Thyroid gland (tissue), 4 donors: ENCODE measurements around the gene METRNL. TPM values are rescaled to one million over a fixed set of nuclear protein-coding genes. Genes with fewer than 3 reads are reported as not detected.
A peak's percentile ranks its signal among the peaks of the same experiment; 100 is the strongest.
"Not testable (repeated sequence)": the region's sequence is repeated elsewhere in the genome, so short reads cannot be mapped to it uniquely, and the experiment has no call there.

ENCODE experiments used
- DNase-seq, 2 donors: peaks; one replicate each; pipeline ENCODE4 v3.0.0-alpha.2; 2019
- H3K27ac ChIP-seq, 3 donors: fragments of 200-600 bp; sonication (generic); 1 replicate in 2 of 3; 2 replicates in 1 of 3; pipeline ENCODE4 v1.5.1; 2016 to 2019; ENCODE audit warnings: mild to moderate bottlenecking in 1 of 3, moderate library complexity in 1 of 3
- H3K27me3 ChIP-seq: fragments of 200-600 bp; sonication (generic); one replicate; pipeline ENCODE4 v1.5.1; 2019
- H3K36me3 ChIP-seq, 2 donors: fragments of 200-600 bp; sonication (generic); one replicate each; pipeline ENCODE4 v1.5.1; 2016 to 2019
- H3K4me1 ChIP-seq, 2 donors: fragments of 200-600 bp; sonication (generic); one replicate each; pipeline ENCODE4 v1.5.1; 2017 to 2019
- H3K4me3 ChIP-seq, 3 donors: fragments of 200-600 bp; sonication (generic); replicated peaks in 1 of 3; 1 replicate in 2 of 3; 2 replicates in 1 of 3; pipeline ENCODE4 v1.5.1; 2016; ENCODE audit warnings: mild to moderate bottlenecking in 1 of 3
- H3K9me3 ChIP-seq: fragments of 200-600 bp; sonication (generic); one replicate; pipeline ENCODE4 v1.5.1; 2017
- POLR2A ChIP-seq, 2 donors: fragments of 450-650 bp; IDR thresholded peaks; one replicate each; pipeline ENCODE4 v1.6.1; 2017; ENCODE audit warnings: antibody characterized with exemption in 2 of 2, mild to moderate bottlenecking in 2 of 2, moderate library complexity in 1 of 2
- WGBS, 2 donors: methylation state at CpG; one replicate each; pipeline ENCODE4 v1.1.5; 2017; 5-methylcytosine and 5-hydroxymethylcytosine counted together
- intact Hi-C: fragments of 100-400 bp; cut with DNase I; formaldehyde crosslinking; loops from one replicate; pipeline ENCODE4 v1.15.1; 2023
- total RNA-seq, 4 donors: library from RNA; depleted of rRNA; stranded (reverse); fragments of >200 nt; gene quantifications; one replicate each; pipeline ENCODE4 v1.2.3, GENCODE V29; 2016
- TF ChIP-seq, protein P1 (sequence below), 6 experiments: fragments of 200-600 bp in 3 of 6; fragments of 450-650 bp in 3 of 6; sonication (generic) in 3 of 6; IDR thresholded peaks; one replicate each; pipeline ENCODE4 v1.5.1; 2016 to 2019; ENCODE audit warnings: antibody characterized with exemption in 6 of 6, mild to moderate bottlenecking in 2 of 6, inconsistent platforms in 1 of 6, moderate library complexity in 1 of 6

Gene METRNL
- total RNA-seq, 4 donors from 2014 or later: 57.5 to 89.7 (median 73.3) TPM

DNA sequence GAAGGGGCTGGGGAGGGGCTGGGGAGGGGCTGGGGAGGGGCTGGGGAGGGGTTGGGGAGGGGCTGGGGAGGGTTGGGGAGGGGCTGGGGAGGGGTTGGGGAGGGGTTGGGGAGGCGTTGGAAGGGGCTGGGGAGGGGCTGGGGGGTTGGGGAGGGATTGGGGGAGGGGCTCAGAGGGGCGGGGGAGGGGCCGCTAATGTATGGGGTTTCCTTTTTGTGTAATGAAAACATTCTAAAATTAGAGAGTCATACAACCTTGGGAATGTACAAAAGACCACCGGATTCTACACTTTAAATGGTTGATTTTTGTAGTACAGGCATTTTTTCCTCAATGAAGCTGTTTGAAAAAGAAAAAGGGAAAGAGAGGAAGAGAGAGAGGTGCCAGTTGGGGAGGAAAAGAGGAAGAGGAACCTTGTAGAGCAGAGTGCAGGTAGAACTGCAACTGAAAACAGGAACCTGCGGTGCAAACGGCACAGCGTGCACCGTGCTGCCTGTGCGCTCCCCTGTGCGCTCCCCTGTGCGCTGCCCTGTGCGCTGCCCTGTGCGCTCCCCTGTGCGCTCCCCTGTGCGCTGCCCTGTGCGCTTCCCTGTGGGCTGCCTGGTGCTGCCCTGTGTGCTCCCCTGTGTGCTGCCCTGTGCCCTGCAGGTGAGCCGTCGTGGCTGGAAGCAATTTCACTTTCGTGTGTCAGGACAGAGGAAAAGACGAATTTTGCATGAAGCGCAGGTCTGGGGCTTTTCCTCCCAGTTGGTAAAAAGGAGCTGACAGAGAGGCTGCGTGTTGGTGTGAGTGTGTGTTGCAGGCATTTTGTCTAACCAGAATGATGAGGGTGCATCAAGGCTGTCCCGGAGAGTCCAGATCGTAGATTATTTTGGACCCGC, 40.8 kb downstream of the METRNL start:
- TF ChIP-seq, protein P1, sequence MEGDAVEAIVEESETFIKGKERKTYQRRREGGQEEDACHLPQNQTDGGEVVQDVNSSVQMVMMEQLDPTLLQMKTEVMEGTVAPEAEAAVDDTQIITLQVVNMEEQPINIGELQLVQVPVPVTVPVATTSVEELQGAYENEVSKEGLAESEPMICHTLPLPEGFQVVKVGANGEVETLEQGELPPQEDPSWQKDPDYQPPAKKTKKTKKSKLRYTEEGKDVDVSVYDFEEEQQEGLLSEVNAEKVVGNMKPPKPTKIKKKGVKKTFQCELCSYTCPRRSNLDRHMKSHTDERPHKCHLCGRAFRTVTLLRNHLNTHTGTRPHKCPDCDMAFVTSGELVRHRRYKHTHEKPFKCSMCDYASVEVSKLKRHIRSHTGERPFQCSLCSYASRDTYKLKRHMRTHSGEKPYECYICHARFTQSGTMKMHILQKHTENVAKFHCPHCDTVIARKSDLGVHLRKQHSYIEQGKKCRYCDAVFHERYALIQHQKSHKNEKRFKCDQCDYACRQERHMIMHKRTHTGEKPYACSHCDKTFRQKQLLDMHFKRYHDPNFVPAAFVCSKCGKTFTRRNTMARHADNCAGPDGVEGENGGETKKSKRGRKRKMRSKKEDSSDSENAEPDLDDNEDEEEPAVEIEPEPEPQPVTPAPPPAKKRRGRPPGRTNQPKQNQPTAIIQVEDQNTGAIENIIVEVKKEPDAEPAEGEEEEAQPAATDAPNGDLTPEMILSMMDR (IDR thresholded peaks at IDR 0.05): no peak
- no peak for TF ChIP-seq POLR2A (IDR thresholded peaks at IDR 0.05)
- H3K4me3 ChIP-seq: no peak overlapping the region
- no peak overlapping the region for H3K27ac ChIP-seq
- H3K27me3 ChIP-seq: no peaks in the 10 kb centered on the region
- H3K36me3 ChIP-seq: no peaks in the 10 kb centered on the region
- intact Hi-C loops: no loop called here
- no peak for DNase-seq
- H3K9me3 ChIP-seq: no peaks in the 10 kb centered on the region
- 67 to 68% methylated on average over 25 of the region's 25 CpGs for WGBS, 2 donors
- peaks cover 9% of the 10 kb centered on the region in 2 donors for H3K4me1 ChIP-seq

DNA sequence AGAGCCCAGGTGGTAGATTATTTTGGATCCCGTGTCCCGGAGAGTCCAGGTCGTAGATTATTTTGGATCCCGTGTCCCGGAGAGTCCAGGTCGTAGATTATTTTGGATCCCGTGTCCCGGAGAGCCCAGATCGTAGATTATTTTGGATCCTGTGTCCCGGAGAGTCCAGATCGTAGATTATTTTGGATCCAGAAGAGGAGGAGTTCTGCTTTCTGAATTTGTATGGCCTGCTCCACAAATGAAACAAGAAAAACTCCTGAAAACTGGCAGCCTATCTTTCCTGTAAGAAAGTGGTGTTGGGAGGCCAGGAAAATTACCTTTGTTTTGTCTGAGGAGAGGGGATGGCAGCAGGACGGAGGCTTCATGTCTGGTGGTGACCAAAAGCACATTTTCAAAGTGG, 42.1 kb downstream of the METRNL start:
- intact Hi-C loops, H3K36me3 ChIP-seq, H3K27me3 ChIP-seq, H3K9me3 ChIP-seq, H3K4me1 ChIP-seq, DNase-seq, H3K27ac ChIP-seq, H3K4me3 ChIP-seq: not testable (repeated sequence)
- 82 to 87% methylated on average over 12 of the region's 12 CpGs for WGBS, 2 donors

DNA sequence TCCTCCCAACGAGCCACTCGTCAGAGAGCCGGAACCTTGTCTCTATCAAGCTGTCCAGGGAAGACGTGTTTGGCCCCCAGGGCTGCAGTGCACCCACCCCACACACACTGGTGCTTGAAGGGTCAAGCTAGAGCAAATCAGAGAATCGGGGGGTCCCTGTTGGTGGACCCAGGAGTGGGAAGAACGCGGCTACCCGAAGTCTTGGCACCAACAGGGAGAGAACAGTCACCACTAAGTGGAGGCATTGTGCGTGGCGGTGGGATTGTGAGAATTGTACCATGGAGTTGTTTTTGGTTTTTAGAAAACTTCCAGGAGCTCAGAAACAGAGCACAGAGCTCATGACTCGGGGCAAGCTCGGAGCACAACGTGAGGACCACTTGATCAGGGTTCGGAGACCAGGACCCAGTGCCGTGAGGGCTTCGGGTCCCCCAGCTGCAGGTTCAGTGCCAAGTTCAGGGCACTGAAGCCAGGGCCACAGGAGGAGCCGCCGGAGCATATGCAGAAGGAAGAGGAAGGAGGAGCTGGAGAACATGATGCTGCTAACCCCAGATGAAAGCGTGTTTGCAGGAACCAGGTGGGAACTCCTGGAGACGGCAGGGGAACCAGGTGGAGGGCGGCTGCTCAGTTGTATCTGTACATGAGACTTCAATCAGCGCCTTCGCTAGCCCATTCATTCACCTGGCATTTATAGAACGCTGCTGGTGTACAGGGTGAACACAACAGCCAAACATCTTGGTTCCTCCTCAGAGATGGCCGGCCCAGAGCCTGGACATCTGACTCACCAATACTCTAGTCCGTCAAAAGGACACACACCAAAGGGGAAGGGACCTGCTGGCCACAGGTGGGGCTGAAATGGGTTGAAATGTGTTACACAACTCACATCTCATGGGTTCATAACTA, 42.8 kb downstream of the METRNL start:
- 87% methylated on average over 26 of the region's 26 CpGs for WGBS, 2 donors
- Histone ChIP-seq H3K36me3 (no peaks in the 10 kb centered on the region), H3K27ac (no peak overlapping the region), H3K4me3 (no peak overlapping the region), H3K4me1 (peaks cover 9% of the 10 kb centered on the region in 2 donors), H3K27me3 (no peaks in the 10 kb centered on the region), H3K9me3 (no peaks in the 10 kb centered on the region)
- no peak for DNase-seq
- intact Hi-C loops: no loop called here
- TF ChIP-seq, protein P1 (IDR thresholded peaks at IDR 0.05): no peak

DNA sequence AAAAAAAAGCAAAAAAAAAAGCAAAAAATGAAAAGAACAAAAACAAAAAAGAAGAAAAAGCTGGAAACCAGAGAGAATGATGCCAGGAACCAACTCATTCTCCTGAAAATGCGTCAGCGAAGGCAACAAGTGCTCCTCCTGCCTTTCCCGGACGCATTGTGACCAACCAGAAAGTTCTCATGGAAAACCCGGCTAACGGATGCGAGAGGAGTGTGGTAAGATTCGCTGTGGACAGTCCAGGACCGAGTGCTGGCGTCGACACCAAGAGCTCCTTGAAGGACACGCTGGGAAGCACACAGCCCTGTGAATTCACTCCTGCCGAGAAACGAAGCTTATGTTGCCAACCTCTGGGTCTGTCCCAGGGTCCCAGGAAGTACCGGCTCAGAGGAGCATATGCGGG, 43.4 kb downstream of the METRNL start:
- peak; percentile 50 to 55 for DNase-seq
- no peaks in the 10 kb centered on the region for H3K27me3 ChIP-seq
- 57 to 70% methylated on average over 16 of the region's 16 CpGs for WGBS, 2 donors

More for the DNA sequence above, 43.4 kb downstream of the METRNL start:
- Histone ChIP-seq H3K27ac (no peak overlapping the region), H3K36me3 (no peaks in the 10 kb centered on the region), H3K9me3 (no peaks in the 10 kb centered on the region), H3K4me3 (no peak overlapping the region), H3K4me1 (peaks cover 9% of the 10 kb centered on the region in 2 donors)
- intact Hi-C loops: no loop called here
- no peak for TF ChIP-seq POLR2A (IDR thresholded peaks at IDR 0.05)
- TF ChIP-seq, protein P1 (IDR thresholded peaks at IDR 0.05): no peak
